NB4 (cell line): ENCODE results near the gene ESYT2.

ENCODE experiments used
- DNase-seq: peaks from one replicate; pipeline ENCODE4 v3.0.0; 2010; ENCODE audit warnings: low read depth
- H3K4me3 ChIP-seq: one replicate; pipeline ENCODE4 v1.5.1; 2011; ENCODE audit warnings: mild to moderate bottlenecking, low read depth, low read length, moderate library complexity
- MYC ChIP-seq: IDR thresholded peaks from 2 replicates; pipeline ENCODE4 v1.6.1; 2011; ENCODE audit warnings: low read depth, low read length
- POLR2A ChIP-seq: IDR thresholded peaks from 2 replicates; pipeline ENCODE4 v1.6.1; 2011; ENCODE audit warnings: mild to moderate bottlenecking; ENCODE audit not compliant: insufficient read length; ENCODE audit errors: extremely low read depth
- TF ChIP-seq, protein P1 (sequence below): IDR thresholded peaks from 2 replicates; pipeline ENCODE4 v1.6.1; 2011; ENCODE audit warnings: low read depth, low read length
- TF ChIP-seq, protein P2 (sequence below): IDR thresholded peaks from one replicate; pipeline ENCODE4 v1.5.1; 2012; ENCODE audit warnings: low read depth, low read length

The ESYT2 gene

DNA sequence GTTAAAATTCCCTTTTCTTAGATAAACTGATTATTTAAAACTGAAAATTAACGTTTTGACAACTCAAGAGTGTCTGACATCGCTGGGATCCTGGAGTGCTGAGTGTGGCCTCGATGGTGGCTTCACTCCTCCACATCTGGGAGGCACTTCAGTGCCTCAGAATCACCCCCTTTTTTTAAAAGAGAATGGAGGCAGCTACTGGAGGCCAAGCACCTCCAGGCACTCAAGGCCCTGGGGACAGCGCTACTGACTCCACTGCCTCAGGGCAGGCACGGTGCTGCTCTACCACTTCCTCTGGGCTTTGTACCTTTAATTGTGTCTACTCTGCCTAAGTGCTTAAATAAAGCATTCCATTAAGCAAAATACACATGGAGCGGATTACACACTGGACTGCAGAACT is 97.5 kb downstream of the ESYT2 start:
- TF ChIP-seq MYC (no peak), POLR2A (no peak)
- TF ChIP-seq, protein P1, sequence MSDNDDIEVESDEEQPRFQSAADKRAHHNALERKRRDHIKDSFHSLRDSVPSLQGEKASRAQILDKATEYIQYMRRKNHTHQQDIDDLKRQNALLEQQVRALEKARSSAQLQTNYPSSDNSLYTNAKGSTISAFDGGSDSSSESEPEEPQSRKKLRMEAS, result no peak
- TF ChIP-seq, protein P2, sequence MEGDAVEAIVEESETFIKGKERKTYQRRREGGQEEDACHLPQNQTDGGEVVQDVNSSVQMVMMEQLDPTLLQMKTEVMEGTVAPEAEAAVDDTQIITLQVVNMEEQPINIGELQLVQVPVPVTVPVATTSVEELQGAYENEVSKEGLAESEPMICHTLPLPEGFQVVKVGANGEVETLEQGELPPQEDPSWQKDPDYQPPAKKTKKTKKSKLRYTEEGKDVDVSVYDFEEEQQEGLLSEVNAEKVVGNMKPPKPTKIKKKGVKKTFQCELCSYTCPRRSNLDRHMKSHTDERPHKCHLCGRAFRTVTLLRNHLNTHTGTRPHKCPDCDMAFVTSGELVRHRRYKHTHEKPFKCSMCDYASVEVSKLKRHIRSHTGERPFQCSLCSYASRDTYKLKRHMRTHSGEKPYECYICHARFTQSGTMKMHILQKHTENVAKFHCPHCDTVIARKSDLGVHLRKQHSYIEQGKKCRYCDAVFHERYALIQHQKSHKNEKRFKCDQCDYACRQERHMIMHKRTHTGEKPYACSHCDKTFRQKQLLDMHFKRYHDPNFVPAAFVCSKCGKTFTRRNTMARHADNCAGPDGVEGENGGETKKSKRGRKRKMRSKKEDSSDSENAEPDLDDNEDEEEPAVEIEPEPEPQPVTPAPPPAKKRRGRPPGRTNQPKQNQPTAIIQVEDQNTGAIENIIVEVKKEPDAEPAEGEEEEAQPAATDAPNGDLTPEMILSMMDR, result no peak
- no peak for DNase-seq
- H3K4me3 ChIP-seq, result no peak overlapping the region

DNA sequence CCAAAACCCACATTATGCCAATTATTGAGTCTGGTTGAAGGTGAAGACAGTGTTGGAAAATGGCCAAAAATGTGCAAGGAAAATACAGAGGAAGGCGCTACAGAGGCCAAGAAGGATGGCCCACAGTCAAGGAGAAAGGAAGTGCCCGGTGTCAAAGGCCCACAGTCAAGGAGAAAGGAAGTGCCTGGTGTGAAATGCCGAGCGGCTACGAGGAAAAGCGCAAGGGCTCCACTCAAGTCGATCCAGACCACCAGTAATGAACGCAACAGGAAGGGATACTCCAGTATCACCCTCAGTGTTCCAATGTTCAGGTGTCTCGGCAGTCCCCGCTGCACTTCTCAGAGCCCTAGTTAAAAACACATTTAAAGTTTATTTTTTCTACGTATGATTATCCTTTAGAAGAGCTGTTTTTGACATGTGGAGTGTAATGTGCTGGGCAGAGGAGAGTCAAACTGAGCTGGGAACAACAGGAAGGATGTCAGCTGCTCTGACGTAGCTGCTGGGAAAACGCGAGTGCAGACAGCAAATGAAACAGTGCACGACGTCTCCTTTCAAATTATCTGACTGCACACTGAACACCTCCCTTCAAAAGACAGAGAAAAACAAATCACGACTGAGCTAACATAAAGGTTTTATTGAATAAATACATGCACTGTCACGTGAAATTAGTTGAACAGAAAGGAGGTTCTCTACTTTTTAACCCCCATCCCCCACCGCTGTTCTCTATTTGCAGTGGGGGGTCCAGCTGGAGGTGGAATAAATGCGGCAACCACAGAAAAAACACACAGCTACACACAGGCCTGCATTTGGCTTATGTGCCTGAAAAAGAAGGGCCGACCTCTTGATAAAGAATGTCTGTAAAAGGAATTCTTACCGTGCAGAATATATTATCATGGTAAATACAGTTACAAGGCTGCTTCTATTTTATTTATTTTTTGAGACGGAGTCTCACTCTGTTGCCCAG is 98.6 kb downstream of the ESYT2 start:
- no peak overlapping the region for H3K4me3 ChIP-seq
- TF ChIP-seq MYC (no peak), POLR2A (no peak)
- TF ChIP-seq, protein P1, result no peak
- TF ChIP-seq, protein P2, result no peak
- DNase-seq, result no peak

DNA sequence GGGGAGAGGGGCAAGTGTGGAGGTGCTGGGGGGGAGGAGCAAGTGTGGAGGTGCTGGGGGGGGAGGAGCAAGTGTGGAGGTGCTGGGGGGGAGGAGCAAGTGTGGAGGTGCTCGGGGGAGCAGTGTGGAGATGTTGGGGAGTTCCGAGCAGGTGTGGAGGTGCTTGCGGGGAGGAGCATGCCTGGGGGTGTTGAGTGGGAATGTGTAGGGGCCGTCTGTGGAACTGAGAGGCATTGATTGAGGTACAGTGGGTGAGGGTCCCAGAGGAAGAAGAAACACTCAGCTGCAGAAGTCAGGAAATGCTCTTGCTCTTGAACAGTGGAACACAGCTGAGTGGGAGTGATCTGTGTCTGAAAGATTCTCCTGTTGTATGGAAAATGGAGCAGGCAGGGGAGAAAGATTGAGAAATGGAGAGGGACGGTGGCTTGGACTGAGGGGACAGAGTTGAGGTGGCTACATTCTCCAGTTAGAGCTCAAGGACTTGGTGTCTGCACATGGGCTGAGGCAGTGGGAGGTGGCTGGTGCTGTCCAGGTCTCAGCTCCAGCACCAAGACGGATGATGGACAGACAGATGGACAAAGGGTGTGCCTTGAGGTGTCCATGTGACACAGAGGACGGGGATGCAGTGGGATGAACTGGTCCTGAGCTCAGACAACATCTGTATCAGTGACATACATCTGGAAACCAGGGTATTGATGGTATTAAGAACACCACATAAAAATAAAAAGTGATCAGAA is 99.5 kb downstream of the ESYT2 start:
- TF ChIP-seq, protein P2, result no peak
- TF ChIP-seq MYC (no peak), POLR2A (no peak)
- TF ChIP-seq, protein P1, result no peak
- no peak for DNase-seq
- H3K4me3 ChIP-seq, result no peak overlapping the region

DNA sequence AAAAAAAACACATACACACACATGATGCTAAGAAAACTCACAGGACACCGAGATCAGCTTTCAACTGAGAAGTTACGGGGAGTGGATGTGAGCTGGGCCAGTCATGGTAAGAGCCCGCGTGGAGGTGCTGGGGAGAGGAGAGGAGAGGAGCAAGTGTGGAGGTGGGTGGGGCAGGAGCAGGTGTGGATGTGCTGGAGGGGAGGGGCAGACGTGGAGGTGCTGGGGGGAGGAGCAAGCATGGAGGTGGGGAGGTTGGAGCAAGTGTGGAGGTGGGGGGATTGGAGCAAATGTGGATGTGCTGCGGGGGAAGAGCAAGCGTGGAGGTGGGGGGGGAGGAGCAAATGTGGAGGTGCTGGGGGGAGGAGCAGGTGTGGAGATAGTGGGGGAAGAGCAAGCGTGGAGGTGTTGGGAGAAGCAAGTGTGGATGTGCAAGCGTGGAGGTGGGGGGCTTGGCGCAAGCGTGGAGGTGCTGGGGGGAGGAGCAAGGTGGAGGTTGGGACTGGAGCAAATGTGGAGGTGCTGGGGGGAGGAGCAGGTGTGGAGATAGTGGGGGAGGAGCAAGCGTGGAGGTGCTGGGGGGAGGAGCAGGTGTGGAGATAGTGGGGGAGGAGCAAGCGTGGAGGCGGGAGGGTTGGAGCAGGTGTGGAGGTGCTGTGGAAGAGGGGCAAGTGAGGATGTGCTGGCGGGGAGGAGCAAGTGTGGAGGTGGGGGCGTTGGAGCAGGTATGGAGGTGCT is 100.2 kb downstream of the ESYT2 start:
- DNase-seq, result no peak
- TF ChIP-seq, protein P2, result no peak
- TF ChIP-seq POLR2A (no peak), MYC (no peak)
- TF ChIP-seq, protein P1, result no peak
- no peak overlapping the region for H3K4me3 ChIP-seq

DNA sequence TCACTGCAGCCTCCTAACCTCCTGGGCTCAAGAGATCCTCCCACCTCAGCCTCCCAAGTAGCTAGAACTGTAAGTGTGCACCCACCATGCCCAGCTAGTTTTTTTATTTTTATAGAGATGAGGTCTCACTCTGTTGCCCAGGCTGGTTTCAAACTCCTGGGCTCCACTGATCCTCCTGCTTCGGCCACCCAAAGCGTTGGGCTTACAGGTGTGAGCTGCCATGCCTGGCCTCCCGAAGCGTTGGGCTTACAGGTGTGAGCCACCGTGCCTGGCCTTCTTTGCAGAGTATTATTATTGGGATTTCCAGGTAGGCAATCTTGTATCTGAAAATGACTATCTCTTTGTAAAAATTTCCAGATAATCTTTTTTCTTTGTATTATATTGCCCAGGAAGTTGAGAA is 101.6 kb downstream of the ESYT2 start:
- DNase-seq, result no peak
- TF ChIP-seq, protein P2, result no peak
- no peak for TF ChIP-seq POLR2A
- TF ChIP-seq, protein P1, result no peak
- TF ChIP-seq MYC, result no peak
- no peak overlapping the region for H3K4me3 ChIP-seq
